HS-27A (cell line): ENCODE data around the gene VRTN.
"Not testable (repeated sequence)": the region's sequence is repeated elsewhere in the genome, so short reads cannot be mapped to it uniquely, and the experiment has no call there.

Experiments used
- DNase-seq: peaks from one replicate; pipeline ENCODE4 v3.0.0-alpha.2; 2012; ENCODE audit warnings: low read depth, missing footprints

The VRTN gene

DNA sequence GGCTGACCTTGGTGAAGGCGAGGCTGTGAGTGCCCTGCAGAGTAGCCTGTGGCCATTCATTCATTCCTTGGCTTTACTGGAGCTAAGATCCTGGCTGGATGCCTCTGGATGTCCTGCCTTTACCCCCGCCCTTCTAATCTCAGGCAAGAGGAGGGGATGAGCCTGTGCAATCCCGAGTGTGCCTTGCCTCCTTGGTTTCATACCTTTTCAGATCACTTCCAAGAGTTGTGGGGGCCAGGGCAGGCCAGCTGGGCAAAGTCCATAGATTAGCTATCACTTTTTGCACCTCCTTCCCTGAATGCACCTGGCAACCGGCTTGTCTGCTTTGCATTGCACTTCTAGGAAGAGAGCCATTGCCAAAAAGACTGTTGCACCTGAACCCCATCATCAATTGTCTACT is 1.5 kb downstream of the VRTN start:
- DNase-seq: no peak

GRCh38 chr14:74350211-74350927 is 2.1 kb downstream of the VRTN start:
- DNase-seq: no peak

DNA sequence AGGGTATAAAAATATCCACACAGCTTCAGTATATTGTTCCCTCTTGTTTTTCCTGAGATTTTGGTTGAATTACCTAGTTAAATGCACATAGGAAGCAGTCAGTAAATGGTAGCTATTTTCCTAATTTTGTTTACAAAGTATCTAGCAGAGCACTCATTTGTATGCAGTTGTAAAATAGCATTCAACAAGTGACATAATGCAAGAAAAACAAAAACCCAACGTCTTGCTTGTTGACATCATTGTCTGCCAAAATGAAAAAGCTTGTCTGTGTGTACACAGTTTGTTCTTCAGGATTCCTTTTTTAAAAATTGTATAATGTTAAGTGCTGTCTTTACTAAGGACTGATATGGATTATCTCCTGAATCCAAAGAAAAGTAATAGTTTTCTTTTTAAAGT is 2.7 kb downstream of the VRTN start:
- DNase-seq: no peak

- no peak for DNase-seq
These were observed 8.8 kb downstream of the VRTN start for GRCh38 chr14:74356892-74357575.

GRCh38 chr14:74357585-74357984 is 9.3 kb downstream of the VRTN start:
- DNase-seq: no peak

DNA sequence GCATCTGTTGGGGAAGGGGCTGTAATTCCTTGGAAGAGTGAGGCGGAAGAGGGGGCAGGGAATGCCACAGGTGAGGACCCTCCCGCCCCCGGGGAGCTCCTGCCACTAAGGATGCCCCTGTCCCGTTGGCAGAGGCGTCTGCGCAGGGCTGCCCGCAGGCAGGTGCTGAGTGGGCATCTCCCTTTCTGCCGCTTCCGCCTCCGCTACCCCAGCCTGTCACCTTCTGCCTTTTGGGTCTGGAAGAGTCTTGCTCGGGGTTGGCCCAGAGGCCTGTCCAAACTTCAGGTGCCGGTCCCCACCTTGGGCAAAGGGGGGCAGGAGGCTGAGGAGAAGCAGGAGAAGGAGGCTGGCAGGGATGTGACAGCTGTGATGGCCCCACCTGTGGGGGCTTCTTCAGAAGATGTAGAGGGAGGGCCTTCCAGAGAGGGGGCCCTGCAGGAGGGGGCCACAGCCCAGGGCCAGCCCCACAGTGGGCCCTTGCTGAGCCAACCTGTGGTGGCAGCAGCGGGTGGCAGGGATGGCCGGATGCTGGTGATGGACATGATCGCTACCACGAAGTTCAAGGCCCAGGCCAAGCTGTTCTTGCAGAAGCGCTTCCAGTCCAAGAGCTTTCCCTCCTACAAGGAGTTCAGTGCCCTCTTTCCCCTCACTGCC is 10.0 kb downstream of the VRTN start:
- DNase-seq: no peak

DNA sequence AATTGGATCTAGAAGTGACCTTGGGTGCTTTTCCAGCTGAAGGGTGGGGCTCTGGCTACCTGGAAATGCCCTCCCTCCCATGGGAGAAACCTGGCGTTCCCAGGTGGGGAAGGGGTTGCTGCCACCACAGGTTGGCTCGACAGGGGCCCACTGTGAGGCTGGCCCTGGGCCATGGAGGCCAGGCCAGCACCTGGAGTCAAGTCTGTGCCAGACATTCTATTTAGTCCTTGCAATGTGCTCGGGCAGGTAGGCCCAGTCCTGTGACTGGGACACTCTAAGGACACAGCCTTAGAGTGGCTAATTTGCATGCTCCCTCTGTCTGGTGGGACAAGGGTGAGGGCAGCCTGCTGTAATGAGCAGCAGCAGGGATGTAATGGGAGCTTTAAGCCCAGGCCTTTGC is 11.9 kb downstream of the VRTN start:
- DNase-seq: no peak

- DNase-seq: peak; percentile 22
These were observed 14.2 kb downstream of the VRTN start for GRCh38 chr14:74362361-74362915.

DNA sequence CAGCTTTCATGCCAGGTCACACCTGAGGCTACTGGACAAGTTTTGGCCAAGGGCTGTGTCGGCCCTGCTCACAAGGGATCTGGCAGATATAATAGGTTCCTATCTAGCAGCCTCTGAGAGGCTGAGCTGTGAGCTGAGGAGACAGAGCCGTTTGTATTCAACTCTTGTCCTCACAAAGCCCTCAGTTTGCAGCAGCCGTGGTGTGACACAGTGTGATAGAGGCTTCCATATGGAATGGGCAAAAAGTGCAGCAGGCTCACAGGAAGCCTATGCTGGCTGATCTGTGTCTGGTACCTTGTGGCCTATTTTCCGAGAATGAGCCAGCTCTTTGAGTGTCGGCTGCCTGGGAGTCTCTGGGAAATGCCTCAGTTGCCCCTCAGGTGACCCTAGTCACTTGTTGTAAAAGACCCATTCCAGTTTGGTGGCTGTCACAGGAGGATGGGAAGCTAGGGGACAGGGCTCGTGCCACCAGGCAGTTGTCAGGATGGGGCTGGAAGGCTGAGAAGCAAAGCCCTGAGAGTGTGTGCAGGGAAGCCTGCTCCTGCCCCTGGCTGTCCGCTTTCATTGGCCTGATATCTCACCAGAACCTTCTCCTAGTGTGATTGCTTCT is 16.1 kb downstream of the VRTN start:
- no peak for DNase-seq

DNA sequence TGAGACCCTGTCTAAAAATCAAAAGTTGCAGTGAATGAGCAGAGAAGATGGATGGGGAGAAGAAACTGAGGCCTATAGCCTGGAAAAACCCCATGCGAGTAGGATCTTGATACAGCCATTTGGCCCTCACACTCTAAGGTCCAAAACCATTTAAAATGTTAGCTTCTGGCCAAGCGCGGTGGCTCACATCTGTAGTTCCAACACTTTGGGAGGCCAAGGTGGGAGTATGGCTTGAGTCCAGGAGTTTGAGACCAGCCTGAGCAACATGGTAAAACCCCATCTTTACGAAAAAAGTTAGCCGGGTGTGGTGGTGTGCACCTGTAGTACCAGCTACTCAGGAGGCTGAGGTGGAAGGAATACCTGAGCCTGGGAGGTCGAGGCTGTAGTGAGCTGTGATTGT is 19.8 kb downstream of the VRTN start:
- no peak for DNase-seq

GRCh38 chr14:74368441-74368840 is 20.2 kb downstream of the VRTN start:
- DNase-seq: no peak

- no peak for DNase-seq
These were observed 29.9 kb downstream of the VRTN start for GRCh38 chr14:74377976-74378690.

GRCh38 chr14:74380172-74380571 is 31.9 kb downstream of the VRTN start:
- no peak for DNase-seq

DNA sequence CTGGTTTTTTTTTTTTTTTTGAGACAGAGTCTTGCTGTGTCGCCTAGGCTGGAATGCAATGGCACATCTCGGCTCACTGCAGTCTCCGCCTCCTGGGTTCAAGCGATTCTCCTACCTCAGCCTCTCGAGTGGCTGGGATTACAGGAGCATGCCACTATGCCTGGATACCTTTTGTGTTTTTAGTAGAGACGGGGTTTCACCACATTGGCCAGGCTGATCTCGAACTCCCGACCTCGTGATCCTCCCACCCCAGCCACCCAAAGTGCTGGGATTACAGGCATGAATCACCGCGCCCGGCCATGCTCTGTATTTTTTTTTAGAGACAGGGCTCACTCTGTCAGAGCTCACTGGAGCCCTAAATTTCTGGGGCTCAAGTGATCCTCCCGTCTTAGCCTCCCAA is 32.6 kb downstream of the VRTN start:
- no peak for DNase-seq

DNA sequence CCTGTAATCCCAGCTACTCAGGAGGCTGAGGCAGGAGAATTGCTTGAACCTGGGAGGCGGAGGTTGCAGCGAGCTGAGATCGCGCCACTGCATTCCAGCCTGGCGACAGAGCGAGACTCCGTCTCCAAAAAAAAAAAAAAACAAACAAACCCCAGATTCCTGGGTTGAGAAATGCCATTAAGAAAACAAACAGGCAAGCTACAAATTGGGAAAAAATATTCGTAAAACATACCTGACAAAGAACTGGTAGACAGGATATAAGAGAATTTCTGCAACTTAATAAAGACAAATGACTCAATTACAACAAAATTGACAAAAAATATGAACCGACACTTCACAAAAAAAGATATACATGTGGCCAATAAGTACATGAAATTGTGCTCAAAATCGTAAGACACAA is 33.3 kb downstream of the VRTN start:
- DNase-seq: not testable (repeated sequence)

DNA sequence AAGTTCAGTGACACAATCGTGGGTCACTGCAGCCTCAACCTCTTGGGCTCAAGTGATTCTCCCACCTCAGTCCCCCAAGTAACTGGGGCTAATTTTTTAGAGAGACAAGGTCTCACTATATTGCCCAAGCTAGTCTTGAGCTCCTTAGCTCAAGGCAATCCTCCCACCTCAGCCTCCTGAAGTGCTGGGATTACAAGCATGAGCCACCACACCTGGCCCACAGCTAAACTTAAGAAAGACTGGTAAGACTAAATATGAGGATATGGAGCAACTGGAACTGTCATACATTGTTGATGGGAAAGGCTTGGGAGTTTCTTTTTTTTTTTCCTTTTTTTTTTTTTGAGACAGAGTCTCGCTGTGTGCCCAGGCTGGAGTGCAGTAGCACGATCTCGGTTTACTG is 34.0 kb downstream of the VRTN start:
- no peak for DNase-seq

- no peak for DNase-seq
These were observed 41.7 kb downstream of the VRTN start for GRCh38 chr14:74389980-74390379.

DNA sequence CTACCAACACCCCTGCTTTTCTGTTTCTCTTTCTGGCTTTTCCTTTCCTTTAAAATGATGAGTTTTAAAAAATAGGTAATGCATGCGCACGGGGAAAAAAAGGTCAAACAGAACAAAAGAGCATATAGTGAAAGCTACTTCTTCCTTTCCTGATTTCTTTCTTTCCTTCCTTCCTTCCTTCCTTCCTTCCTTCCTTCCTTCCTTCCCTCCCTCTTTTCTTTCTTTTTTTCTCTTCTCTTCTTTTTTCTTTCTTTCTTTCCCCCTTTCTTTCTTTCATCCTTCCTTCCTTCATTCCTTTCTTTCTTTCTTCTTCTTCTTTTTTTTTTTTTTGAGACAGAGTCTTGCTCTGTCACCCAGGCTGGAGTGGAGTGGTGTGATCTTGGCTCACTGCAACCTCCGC is 42.2 kb downstream of the VRTN start:
- DNase-seq: not testable (repeated sequence)

DNA sequence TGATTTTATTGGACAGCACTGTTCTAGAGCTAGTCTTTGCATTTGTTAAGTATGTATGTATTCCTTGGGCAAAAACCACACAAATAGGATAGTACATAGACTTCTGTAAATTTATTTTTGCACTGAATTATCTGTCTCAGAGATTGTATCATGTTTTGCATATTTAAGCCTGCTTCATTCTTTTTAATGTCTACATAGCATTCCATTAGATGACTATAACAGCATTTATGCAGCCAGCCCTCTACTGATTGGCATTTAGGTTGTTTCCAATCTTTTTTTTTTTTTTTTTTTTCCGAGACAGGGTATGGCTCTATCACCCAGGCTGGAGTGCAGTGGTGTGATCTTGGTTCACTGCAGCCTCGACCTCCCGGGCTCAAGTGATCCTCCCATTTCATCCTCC is 43.2 kb downstream of the VRTN start:
- DNase-seq: no peak

- DNase-seq: no peak
These were observed 44.6 kb downstream of the VRTN start for GRCh38 chr14:74392616-74393570.

- DNase-seq: no peak
These were observed 46.3 kb downstream of the VRTN start for GRCh38 chr14:74394549-74394948.
